ENCODE measurements around the gene HIVEP3.

DNA sequence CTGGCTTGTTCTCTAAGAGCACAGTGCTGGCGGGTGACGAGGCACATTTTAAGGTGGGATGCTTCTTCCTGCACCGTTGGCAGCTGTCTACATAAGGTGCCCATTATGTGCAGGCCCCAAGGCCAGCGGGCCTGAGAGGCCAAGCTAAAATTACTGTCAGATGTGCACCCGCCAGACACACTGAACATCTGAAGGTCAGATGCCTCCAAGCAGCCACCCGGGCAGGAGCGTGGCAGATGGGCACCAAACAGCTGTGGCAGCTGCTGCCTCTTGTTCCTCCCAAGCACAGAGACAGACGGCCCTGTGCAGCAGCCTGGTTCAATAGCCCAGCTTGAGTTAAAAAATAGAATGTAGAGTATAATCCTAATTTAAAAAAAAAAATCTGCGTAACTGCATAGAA is 222.3 kb downstream of the HIVEP3 start:
- TF ChIP-seq, protein P1, sequence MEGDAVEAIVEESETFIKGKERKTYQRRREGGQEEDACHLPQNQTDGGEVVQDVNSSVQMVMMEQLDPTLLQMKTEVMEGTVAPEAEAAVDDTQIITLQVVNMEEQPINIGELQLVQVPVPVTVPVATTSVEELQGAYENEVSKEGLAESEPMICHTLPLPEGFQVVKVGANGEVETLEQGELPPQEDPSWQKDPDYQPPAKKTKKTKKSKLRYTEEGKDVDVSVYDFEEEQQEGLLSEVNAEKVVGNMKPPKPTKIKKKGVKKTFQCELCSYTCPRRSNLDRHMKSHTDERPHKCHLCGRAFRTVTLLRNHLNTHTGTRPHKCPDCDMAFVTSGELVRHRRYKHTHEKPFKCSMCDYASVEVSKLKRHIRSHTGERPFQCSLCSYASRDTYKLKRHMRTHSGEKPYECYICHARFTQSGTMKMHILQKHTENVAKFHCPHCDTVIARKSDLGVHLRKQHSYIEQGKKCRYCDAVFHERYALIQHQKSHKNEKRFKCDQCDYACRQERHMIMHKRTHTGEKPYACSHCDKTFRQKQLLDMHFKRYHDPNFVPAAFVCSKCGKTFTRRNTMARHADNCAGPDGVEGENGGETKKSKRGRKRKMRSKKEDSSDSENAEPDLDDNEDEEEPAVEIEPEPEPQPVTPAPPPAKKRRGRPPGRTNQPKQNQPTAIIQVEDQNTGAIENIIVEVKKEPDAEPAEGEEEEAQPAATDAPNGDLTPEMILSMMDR (IDR thresholded peaks at IDR 0.05), result no peak
- TF ChIP-seq POLR2AphosphoS5 (IDR thresholded peaks at IDR 0.05) (no peak), EP300 (IDR thresholded peaks at IDR 0.05) (no peak)
